CD4-positive, alpha-beta T cell treated with Interleukin-4 for 1 hour (primary cell): ENCODE measurements around the gene RIOK3.
A peak's percentile ranks its signal among the peaks of the same experiment; 100 is the strongest.
"Not testable (repeated sequence)": the region's sequence is repeated elsewhere in the genome, so short reads cannot be mapped to it uniquely, and the experiment has no call there.

Experiments used
- DNase-seq, 2 donors: peaks; one replicate each; pipeline ENCODE4 v3.0.0-alpha.2; 2020 to 2022

The RIOK3 gene

DNA sequence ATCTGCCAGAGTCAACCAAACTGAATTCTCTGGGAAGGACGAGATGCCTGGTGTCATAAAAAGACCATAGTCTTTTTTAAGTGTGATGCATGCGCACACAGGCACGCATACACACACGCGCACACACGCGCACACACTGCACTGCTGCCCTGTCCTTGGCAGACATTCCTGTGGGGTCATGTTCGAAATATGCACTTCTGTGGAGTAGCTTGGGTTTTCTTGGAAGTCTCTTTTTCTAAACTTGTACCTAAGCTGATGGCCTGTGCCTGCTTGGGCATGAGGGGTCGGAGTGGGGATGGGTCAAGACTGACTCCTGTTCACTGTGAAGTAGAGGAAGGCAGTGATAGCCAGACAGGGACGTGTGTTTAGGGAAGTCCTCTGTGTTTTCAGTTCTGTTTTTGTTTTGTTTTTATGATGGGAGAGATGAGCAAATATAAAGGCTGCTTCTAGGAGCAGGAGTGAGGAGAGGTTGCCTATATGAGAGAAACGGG is 46.2 kb downstream of the RIOK3 start:
- DNase-seq = no peak

DNA sequence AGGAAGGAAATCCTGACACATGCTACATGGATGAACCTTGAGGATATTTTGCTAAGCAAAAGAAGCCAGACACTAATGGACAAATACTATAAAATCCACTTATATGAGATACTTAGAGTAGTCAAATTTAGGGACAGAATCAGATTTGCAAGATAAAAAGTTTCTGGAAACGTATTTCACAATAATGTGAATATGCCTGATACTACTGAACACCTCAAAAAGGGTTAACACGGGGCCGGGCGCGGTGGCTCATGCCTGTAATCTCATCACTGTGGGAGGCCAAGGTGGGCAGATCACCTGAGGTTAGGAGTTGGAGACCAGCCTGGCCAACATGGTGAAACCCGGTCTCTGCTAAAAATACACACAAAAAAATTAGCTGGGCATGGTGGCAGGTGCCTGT is 48.5 kb downstream of the RIOK3 start:
- no peak for DNase-seq

DNA sequence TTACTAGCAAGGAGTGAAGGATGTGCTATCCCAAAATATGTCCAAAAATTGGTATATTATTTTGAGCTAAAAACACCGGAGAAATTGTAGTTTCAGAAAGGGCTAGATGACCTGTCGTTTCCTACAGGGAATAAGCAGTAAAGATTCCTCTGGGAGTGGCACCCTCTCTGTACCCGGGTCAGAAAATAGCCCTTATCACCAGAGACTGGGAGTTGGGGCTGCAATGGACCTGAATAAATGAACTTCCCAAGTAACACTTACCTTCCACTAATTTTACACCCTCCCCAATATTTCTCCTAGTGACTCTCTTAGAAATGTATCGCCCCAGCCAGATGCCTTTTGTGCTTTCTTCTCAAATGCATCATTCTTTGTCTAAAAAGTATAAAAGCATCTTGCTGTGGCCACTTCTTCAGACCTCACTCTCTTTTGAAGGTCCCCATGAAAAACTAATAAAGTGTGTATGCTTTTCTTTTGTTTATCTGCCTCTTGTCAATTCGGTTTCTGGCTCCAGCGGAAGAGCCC is 49.5 kb downstream of the RIOK3 start:
- no peak for DNase-seq

DNA sequence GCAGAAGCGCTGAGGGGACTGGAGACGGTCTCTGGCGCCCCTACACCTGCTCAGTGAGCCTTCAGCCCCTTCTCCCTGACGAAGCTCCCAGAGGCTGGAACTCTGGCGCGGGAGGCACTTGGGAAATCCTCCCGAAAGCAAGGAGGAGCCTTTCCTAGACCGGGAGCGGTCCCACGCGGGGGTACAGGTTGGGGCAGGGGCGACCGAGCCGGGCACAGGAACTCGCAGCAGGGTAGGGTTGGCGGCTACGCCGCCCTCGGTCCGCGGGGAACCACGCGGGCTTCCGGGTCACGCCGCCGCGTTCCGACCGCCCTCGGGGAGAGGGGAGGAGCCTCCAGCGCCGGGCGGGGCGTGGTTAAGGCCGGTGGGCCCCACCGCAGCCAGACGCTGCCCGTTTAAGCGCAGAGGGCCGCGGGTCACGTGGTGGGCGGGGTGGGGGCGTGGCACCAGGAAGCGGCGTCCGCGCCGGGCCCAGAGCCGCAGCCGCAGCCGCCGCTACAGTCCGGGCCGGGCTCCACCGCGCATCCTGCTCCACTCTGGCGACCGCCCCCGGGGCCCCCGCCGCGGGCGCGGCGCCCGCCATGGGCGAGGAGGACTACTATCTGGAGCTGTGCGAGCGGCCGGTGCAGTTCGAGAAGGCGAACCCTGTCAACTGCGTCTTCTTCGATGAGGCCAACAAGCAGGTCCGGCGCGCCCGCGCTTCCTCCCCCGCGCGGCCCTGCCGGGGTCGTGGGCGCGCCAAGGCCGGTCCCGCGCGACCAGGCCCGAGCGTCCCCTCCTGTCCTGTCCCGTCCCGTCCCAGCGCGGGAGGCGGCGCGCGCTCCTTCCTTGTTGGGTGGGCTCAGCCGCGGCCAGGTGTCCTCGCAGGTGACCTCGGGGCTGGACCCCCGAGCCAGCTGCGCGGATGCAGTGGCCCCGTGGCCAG is 50.2 kb downstream of the RIOK3 start, which contains the start of gene RMC1:
TSS of gene RMC1 (plus strand) at position 474 of the 925 bp plus-strand sequence. CDS start at position 582, 108 bp downstream.
- DNase-seq = peak; percentile 95 to 96

DNA sequence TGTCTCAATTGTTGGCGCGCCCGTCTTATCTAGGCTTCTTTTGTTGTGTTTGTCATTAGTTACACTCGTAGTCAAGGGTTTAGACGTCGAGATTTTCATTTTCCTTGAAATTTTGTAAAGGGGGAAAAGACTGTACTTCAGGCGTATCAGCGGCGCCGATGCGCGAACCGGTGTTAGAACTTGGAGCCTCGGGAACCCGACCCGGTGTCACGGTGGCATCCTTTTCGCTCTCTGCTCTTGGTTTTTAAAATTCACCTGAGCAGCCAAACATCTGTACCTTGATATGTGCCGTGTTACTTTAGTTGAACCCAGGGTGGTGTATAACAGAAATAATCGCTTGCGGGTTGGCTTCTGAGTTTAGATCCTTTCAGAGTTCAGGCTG is 50.9 kb downstream of the RIOK3 start:
- no peak for DNase-seq

DNA sequence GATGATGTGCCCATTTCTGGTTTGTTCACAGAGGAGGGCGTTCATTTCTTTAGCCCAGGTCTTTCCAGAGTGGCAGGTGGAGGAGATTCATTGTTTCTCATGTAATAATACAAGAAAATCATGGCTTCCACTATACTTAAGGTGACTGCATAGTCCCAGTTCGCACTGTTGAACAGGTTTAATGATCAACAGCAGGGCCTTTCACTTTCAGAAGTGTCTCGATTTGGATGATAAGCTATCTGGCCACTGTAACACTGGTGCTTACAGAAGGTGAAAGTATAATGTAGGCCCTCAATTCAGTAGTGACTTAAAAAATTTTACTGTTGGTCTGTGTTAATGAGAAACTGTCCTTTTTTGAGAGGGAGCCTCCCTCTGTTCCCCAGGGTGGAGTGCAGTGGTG is 51.6 kb downstream of the RIOK3 start:
- DNase-seq = peak in 1 of 2 donors; percentile 49

DNA sequence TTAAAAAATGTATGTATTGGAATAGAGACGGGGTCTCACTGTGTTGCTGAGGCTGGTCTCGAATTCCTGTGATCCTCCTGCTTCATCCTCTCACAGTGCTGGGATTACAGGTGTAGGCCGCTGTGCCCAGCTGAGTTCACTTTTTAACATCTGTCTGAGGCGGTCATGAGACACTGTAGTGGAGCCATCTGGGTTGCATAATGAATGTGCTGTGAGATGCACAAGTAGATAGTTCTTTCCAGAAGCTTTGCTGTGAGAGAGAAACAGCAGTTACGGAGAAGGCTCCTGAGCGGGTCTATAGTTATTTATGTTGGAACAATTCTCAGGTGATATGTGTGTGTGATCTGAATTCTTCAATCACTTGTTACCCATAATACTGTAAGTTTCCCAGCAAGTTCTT is 53.3 kb downstream of the RIOK3 start:
- DNase-seq = no peak

DNA sequence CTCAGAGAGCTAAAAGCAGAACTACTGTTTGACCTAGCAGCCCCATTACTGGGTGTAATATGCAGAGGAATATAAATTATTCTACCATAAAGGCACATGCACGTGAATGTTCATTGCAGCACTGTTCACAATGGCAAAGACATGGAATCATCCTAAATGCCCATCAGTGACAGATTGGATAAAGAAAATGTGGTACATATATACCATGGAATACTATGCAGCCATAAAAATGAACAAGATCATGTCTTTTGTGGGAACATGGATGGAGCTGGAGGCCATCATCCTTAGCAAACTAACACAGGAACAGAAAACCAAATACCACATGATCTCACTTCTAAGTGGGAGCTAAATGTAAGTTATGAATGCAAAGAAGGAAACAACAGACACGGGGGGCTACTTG is 57.8 kb downstream of the RIOK3 start:
- not testable (repeated sequence) for DNase-seq

DNA sequence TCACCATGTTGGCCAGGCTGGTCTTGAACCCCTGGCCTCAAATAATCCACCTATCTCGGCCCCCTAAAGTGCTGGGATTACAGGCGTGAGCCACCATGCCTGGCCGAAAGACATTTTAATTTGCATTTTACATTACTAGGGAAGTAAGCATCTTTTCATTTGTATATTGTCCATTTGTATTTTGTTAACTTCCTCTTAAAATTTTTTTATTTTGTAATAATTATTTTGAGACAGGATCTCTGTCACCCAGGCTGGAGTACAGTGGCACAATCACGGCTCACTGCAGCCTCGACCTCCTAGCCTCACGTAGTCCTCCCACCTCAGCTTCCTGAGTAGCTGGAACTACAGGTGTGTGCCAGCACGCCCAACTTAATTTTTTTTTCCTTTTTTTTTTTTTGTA is 59.1 kb downstream of the RIOK3 start:
- DNase-seq = not testable (repeated sequence)

DNA sequence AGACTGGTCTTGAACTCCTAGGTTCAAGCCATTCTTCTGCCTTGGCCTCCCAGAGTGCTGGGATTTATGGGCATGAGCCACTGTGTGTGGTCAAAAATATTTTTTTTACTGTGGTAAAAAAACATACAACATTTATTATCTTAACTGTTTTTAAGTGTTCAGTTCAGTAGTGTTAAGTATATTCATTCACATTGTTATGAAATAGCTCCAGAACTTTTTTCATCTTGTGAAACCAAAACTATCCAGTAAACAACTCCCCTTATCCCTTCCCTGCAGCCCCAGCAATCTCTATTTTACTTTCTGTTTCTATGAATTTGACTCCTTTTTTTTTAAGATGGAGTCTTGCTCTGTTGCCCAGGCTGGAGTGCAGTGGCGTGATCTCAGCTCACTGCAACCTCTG is 59.6 kb downstream of the RIOK3 start:
- no peak for DNase-seq

DNA sequence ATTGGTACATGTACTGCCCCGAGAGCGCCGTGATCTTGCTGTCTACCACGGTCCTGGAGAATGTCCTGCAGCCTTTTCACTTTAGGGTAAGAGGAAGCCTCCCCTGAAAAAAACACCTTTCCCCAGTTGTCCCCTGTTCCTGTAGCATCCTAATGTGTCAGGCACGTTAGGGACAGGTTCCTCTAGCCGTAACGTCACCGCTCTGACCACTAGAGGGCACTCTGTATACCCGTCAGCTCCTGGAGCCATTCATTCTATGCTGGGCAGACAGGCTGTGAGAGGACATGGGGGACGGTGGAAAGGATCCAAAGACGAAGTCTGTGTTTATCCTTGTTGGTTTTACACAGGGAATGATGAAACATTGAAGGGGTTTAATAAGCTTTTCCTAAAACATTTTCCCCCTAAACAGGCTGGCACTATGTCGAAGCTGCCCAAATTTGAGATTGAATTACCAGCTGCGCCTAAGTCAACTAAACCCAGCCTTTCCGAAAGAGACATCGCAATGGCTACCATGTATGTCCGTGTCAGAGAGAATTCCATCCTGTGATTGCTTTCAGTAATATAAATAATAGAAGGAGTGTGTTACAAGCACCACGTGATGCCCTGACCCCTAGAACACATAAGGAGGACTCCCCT is 62.9 kb downstream of the RIOK3 start:
- DNase-seq = peak; percentile 78 to 83

DNA sequence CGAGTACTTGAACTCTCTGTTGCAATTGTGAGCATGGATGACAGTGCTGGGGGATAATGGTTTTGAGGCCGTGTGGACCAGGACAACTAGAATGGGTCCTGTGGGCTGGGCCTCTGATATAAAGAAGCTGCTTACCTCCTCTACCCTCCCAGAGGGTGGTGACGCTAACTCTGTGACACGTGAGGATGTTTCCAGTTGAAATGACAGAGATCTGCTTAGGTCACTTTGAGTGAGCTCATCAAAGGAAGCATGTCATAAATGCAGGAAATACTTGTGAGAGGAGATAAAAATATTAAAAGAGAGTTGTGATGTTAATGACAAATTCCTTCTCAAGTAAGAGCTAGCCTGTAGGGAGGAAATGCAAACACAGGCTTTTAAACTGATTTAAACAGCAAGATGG is 66.6 kb downstream of the RIOK3 start:
- DNase-seq = no peak

DNA sequence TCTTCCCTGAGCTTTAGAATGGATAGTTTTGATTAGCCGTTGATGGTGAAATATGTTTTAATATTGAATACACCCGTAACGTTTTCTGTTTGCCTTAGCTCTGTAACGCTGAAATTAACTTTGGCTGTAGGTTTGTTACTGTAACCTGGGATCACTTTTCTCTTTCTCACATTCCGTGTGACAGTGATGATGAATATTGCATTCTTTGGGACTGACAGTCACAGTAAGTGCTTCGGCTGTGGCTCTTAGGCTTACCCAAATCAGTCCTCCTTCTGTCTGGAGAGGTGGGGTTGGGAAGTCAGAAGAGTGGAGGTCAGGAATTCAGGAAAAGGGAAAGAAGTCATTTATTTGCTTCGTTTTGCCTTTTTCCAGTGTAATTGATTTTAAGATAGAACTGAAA is 68.2 kb downstream of the RIOK3 start:
- no peak for DNase-seq

DNA sequence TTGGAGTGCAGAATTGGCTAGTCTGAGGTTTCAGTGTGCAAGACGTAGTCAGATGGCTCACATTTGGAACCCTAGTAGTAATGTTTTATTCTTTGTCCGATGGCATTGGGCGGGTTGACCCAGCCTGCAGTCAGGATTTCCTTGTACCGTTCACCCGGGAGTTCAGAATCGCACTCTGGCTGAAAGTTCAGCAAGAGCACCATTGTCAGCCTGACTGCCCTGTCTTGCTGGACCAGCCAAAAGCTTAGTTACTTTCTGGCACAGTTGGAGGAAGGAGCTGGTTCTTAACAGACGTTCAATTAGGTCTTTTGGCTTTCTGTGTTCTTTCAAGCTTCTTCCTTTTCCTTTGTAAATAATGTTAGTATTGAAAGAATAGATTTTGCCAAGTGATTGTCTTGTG is 68.8 kb downstream of the RIOK3 start:
- no peak for DNase-seq

DNA sequence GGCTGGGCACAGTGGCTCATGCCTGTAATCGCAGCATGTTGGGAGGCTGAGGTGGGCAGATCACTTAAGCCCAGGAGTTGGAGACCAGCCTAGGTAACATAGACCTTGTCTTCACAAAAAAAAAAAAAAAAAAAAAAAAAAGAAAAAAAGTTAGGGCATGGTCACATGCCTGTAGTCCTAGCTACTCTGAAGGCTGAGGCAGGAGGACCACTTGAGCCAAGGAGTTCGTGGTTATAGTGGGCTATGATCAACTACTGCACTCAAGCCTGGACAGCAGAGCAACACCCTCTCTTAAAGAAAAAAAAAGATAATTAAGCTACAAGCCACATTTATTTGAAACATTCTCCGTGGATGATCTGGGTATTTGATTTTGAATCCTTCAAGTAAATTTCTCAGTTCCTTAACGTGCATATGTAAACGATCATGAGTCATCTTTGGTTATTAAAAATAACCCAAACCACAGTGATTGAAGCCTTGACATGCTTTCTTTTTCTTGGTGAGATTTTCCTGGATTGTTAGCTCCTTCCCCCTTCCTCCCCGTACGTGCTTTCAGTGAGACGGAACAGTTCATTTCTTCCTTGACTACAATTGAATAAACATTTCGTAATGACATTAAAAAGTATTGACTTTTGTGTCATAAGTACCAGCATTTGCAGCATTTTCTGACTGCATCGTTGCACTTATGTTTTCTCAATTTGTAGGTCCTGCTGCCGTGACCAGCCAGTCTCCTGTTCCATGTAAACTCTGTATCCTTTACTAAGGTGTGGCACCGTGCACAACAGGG is 70.5 kb downstream of the RIOK3 start:
- no peak for DNase-seq

DNA sequence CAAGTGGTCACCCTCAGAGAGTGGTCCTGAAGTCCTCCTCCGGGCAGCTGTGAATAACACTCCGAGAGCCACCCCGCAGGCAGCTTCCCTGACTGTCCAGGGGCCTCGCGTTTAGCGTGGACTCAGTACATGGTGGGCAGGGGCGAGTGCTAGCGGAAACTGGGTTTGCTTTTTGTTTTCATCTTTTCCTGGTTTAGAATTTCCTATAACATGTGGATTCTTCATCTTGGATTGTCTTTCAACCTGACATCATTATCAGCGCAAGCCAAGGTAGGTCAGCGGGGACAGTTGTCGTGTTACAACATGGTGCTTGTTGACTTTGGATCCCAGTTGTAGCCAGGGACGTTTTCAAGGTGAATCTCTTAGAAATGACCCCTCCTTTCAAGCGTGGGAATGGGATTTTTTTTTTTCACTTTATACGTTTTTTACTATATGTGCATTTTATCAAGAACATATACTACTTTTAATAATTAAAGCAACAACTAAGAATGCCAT is 71.2 kb downstream of the RIOK3 start:
- DNase-seq = no peak

DNA sequence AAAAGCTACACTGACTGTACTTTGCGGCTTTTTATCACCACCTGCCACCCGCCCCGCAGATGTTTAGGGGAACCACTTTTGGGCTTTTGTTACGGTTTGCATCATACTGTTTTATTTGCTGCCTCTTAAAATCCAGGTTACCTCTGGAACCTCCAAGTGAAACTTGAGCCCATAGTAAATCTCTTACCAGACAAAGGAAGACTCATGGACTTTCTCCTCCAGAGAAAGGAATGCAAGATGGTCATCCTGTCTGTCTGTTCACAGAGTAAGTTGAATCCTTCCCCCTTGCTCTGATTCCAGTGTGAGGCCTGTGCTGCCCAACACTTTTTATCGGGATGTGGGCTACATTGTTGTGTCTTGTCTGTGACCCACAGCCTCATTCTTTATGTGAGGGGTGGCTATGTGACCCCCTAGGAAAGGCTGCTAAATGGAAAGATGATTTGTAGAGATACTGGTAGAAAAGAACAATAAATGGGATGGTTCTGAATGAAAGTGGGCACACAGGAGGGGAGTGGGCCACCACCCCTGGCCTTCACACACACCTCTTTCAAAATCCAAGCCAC is 73.5 kb downstream of the RIOK3 start:
- no peak for DNase-seq

DNA sequence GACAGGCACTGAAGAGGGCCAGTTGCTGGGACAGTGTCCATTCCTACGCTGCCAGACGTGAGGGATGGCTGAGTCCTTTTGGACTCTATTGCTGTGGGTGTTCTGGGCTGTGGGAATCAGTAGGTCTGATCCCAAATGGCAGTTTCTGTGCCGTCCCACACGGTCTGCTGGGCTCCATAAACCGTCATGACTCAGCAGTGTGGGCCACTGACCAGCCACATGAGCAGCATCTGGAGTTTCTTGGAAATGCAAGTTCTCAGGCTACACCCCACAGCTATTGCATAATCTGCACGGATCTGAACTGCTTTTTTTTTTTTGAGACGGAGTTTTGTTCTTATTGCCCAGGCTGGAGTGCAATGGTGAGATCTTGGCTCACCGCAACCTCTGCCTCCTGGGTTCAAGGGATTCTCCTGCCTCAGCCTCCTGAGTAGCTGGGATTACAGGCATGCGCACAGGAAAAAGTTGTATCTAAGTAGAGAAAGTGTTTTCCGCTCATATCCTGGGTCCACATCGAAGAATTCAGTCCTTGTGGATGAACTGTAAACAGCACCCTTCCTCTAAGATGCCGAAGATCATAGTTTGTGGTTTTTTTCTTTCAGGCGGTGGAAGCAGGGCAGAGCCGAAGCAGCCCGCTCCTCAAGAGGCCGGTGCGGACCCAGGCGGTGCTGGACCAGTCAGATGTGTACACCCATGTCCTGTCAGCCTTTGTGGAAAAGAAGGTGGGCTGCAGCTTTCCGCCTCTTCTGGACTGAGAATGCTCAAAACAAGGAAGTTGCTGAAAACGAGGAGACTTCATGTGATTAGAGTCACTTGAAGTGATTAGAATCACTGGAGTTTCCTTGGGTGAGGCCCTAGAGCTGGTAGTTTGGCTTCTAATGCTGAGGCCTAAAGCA is 75.7 kb downstream of the RIOK3 start:
- DNase-seq = peak in 1 of 2 donors; percentile 55

DNA sequence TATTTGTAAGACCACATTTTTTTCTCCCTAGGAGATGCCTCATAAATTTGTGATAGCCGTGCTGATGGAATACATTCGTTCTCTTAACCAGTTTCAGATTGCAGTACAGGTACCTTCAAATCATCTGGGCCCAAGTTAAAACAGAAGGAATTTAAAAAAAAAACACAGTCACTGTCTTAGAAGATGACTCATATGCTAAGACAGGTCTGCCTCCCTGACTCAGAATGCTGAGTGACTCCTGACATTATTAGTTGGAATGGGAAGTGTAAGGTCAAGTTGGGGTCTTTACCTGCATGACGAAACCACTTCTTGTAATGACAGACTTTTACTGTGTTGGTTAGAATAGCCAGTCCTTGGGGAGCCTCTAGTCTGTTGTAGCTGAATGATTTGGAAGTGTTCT is 76.5 kb downstream of the RIOK3 start:
- DNase-seq = no peak

DNA sequence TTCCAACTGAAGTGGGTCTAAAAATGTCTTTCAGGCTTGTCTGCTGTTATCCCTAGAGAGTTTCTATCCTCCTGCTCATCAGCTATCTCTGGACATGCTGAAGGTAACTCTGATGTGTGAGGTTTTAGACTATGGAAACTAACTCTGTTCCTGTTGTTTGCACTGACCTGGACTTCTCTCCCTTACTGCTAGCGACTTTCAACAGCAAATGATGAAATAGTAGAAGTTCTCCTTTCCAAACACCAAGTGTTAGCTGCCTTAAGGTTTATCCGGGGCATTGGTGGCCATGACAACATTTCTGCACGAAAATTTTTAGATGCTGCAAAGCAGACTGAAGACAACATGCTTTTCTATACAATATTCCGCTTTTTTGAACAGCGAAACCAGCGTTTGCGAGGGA is 77.1 kb downstream of the RIOK3 start:
- DNase-seq = no peak

DNA sequence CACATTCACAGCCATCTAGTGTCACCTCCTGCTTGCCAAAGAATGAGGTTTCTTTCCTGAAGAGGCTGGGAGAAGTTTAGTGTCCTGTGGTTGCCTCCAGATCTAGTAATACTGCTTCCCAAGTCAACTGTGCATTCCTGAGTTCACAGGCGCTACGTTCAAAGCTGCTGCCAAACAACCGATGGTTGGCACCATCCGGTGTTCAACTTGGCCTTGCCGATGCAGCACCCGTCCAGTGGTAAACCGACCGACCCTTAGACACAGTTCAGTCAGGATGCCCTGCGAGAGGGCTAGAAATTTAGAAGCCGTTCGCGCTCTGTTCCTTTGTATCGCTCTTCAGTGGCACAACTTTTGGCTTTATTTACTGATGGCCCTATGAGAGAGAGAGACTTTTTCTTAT is 78.8 kb downstream of the RIOK3 start:
- DNase-seq = no peak
